Osteoblast (primary cell): ENCODE results near the gene TSPAN2. TPM values are rescaled to one million over a fixed set of nuclear protein-coding genes. Genes with fewer than 3 reads are reported as not detected.
A peak's percentile ranks its signal among the peaks of the same experiment; 100 is the strongest.

ENCODE experiments used
- DNase-seq: peaks from one replicate; pipeline ENCODE4 v3.0.0; 2011; ENCODE audit warnings: low spot score, mixed read lengths; ENCODE audit not compliant: insufficient read length; ENCODE audit errors: missing footprints
- H2AFZ ChIP-seq: 2 replicates; pipeline ENCODE4 v1.6.0; 2011; ENCODE audit warnings: mild to moderate bottlenecking, low read length
- H3K27ac ChIP-seq: 2 replicates; pipeline ENCODE4 v1.5.1; 2011; ENCODE audit warnings: mild to moderate bottlenecking, low read depth, low read length, moderate library complexity
- H3K27me3 ChIP-seq: 2 replicates; pipeline ENCODE4 v1.6.0; 2012; ENCODE audit warnings: mild to moderate bottlenecking, control low read depth, inconsistent platforms, low read length, moderate library complexity; ENCODE audit not compliant: insufficient read depth
- H3K36me3 ChIP-seq: 2 replicates; pipeline ENCODE4 v1.5.1; 2011; ENCODE audit warnings: mild to moderate bottlenecking, low read length, control low read depth, moderate library complexity; ENCODE audit not compliant: insufficient read depth
- H3K4me1 ChIP-seq: 2 replicates; pipeline ENCODE4 v1.5.1; 2011; ENCODE audit warnings: mild to moderate bottlenecking, low read length, control low read depth, moderate library complexity; ENCODE audit not compliant: insufficient read depth
- H3K4me2 ChIP-seq: 2 replicates; pipeline ENCODE4 v1.6.0; 2011; ENCODE audit warnings: mild to moderate bottlenecking, low read length; ENCODE audit not compliant: insufficient read depth
- H3K4me3 ChIP-seq: fragments of 200-600 bp; sonication (generic); 3 replicates; pipeline ENCODE4 v1.5.1; 2012; ENCODE audit warnings: mild to moderate bottlenecking, low read length, inconsistent platforms; ENCODE audit not compliant: insufficient read depth
- H3K79me2 ChIP-seq: 2 replicates; pipeline ENCODE4 v1.6.0; 2012; ENCODE audit warnings: mild to moderate bottlenecking, low read length, control low read depth, inconsistent platforms; ENCODE audit not compliant: insufficient read depth
- H3K9me3 ChIP-seq: 2 replicates; pipeline ENCODE4 v1.5.1; 2011; ENCODE audit warnings: low read depth, low read length, control low read depth
- H4K20me1 ChIP-seq: 2 replicates; pipeline ENCODE4 v1.6.0; 2012; ENCODE audit warnings: mild to moderate bottlenecking, low read length, control low read depth; ENCODE audit not compliant: insufficient read depth
- CTCF ChIP-seq: IDR thresholded peaks from 2 replicates; pipeline ENCODE4 v1.5.1; 2011; ENCODE audit warnings: mild to moderate bottlenecking, low read depth, low read length, moderate library complexity; ENCODE audit errors: extremely low read depth
- total RNA-seq: library from RNA; depleted of rRNA; stranded (reverse); fragments of >200 nt; gene quantifications from 2 replicates; pipeline ENCODE4 v1.2.3, GENCODE V29; 2012

TSPAN2 gene
- total RNA-seq, 1 donor, result 1.4 TPM

- H3K27me3 ChIP-seq, result no peaks in the 10 kb centered on the region
- H3K9me3 ChIP-seq, result no peaks in the 10 kb centered on the region
- no peaks in the 10 kb centered on the region for H3K4me1 ChIP-seq
- no peak overlapping the region for H2AFZ ChIP-seq
- no peak overlapping the region for H3K4me3 ChIP-seq
- no peak overlapping the region for H3K27ac ChIP-seq
- H3K36me3 ChIP-seq, result no peaks in the 10 kb centered on the region
- no peaks in the 10 kb centered on the region for H3K79me2 ChIP-seq
- no peaks in the 10 kb centered on the region for H4K20me1 ChIP-seq
- no peak overlapping the region for H3K4me2 ChIP-seq
- DNase-seq, result no peak
- no peak for TF ChIP-seq CTCF
Observed at GRCh38 chr1:115046751-115047150, 42.6 kb downstream of the TSPAN2 start.

- no peak overlapping the region for H3K4me2 ChIP-seq
- no peak for DNase-seq
- no peaks in the 10 kb centered on the region for H3K9me3 ChIP-seq
- H3K27me3 ChIP-seq, result peaks cover 15% of the 10 kb centered on the region
- no peaks in the 10 kb centered on the region for H3K4me1 ChIP-seq
- H3K4me3 ChIP-seq, result no peak overlapping the region
- no peaks in the 10 kb centered on the region for H3K79me2 ChIP-seq
- no peak overlapping the region for H3K27ac ChIP-seq
- peak; percentile 45 for TF ChIP-seq CTCF
- H4K20me1 ChIP-seq, result no peaks in the 10 kb centered on the region
- no peaks in the 10 kb centered on the region for H3K36me3 ChIP-seq
- no peak overlapping the region for H2AFZ ChIP-seq
Observed at GRCh38 chr1:115041654-115042053, 47.6 kb downstream of the TSPAN2 start.

GRCh38 chr1:115040501-115040900 is 48.8 kb downstream of the TSPAN2 start:
- Histone ChIP-seq H3K4me3 (no peak overlapping the region), H4K20me1 (no peaks in the 10 kb centered on the region), H3K79me2 (no peaks in the 10 kb centered on the region), H2AFZ (no peak overlapping the region), H3K27ac (no peak overlapping the region), H3K36me3 (no peaks in the 10 kb centered on the region), H3K4me2 (no peak overlapping the region), H3K9me3 (no peaks in the 10 kb centered on the region), H3K4me1 (no peaks in the 10 kb centered on the region), H3K27me3 (peaks cover 21% of the 10 kb centered on the region)
- DNase-seq, result no peak
- peak; percentile 11 for TF ChIP-seq CTCF

GRCh38 chr1:115036814-115037507 is 52.3 kb downstream of the TSPAN2 start:
- Histone ChIP-seq H3K27me3 (peaks cover 30% of the 10 kb centered on the region), H3K4me2 (no peak overlapping the region), H3K9me3 (no peaks in the 10 kb centered on the region), H4K20me1 (no peaks in the 10 kb centered on the region), H2AFZ (no peak overlapping the region), H3K27ac (no peak overlapping the region), H3K79me2 (no peaks in the 10 kb centered on the region), H3K36me3 (no peaks in the 10 kb centered on the region), H3K4me1 (no peaks in the 10 kb centered on the region), H3K4me3 (no peak overlapping the region)
- DNase-seq, result no peak
- no peak for TF ChIP-seq CTCF
